ENCODE measurements around the gene MFNG.
"Not testable (repeated sequence)": the region's sequence is repeated elsewhere in the genome, so short reads cannot be mapped to it uniquely, and the experiment has no call there.

The MFNG gene

DNA sequence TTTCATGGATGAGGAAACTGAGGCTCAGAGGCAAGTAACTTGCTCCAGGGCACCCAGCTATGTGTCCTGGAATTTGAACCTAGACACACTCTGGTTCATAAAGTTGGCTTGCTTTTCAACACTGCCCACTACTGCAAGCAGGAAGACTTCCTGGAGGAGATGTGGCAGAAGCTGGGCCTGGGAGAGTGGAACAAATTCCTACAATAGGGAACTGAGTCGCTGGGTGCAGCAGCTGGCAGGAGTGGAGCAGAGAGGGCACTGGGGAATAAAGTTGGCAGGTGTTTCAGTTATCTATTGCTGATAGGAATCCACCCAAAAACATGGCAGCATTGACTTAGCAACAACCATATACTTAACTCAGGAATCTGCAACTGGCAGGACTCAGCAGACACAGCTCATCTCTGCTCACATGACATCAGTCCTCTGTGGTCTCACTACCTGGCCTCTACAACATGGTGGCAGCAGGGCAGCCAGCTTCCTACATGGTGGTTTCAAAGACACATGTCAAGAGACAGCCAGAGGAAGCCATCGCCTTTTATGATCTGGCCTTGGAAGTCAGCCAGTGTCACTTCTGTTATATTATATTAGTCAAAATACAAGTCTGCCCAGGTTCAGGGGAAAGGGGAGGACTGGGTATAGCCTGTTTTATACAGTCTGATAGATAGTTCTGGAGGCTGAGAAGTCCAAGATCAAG, 43.6 kb upstream of the MFNG start:
- H3F3A ChIP-seq (ENCODE audit: control insufficient read depth, insufficient read depth), result no peaks in the 10 kb centered on the region
- H4K20me1 ChIP-seq (ENCODE audit: control insufficient read depth, insufficient read depth, low read depth, low read length), result no peaks in the 10 kb centered on the region
- no peak for TF ChIP-seq EZH2phosphoT487 (IDR thresholded peaks at IDR 0.05; ENCODE audit: borderline replicate concordance, low read length)
- TF ChIP-seq, protein P1, sequence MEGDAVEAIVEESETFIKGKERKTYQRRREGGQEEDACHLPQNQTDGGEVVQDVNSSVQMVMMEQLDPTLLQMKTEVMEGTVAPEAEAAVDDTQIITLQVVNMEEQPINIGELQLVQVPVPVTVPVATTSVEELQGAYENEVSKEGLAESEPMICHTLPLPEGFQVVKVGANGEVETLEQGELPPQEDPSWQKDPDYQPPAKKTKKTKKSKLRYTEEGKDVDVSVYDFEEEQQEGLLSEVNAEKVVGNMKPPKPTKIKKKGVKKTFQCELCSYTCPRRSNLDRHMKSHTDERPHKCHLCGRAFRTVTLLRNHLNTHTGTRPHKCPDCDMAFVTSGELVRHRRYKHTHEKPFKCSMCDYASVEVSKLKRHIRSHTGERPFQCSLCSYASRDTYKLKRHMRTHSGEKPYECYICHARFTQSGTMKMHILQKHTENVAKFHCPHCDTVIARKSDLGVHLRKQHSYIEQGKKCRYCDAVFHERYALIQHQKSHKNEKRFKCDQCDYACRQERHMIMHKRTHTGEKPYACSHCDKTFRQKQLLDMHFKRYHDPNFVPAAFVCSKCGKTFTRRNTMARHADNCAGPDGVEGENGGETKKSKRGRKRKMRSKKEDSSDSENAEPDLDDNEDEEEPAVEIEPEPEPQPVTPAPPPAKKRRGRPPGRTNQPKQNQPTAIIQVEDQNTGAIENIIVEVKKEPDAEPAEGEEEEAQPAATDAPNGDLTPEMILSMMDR (IDR thresholded peaks at IDR 0.05; ENCODE audit: low read depth, low read length, poor library complexity, severe bottlenecking), result no peak
- H3K79me2 ChIP-seq (ENCODE audit: control insufficient read depth, low read length), result no peaks in the 10 kb centered on the region
- H3K27ac ChIP-seq (ENCODE audit: low read depth, low read length), result no peak overlapping the region
- no peaks in the 10 kb centered on the region for H3K4me1 ChIP-seq (ENCODE audit: control insufficient read depth, low read length)
- H3K9me2 ChIP-seq (replicated peaks; ENCODE audit: control insufficient read depth, low read length), result no peaks in the 10 kb centered on the region
- H3K9me3 ChIP-seq (ENCODE audit: control insufficient read depth, insufficient read depth, low read length), result no peaks in the 10 kb centered on the region
- no peak overlapping the region for H3K4me3 ChIP-seq (ENCODE audit: low read length)
- H3K36me3 ChIP-seq (ENCODE audit: control insufficient read depth, low read length), result no peaks in the 10 kb centered on the region
- H3K27me3 ChIP-seq (ENCODE audit: control insufficient read depth, low read length), result peaks cover 29% of the 10 kb centered on the region
- H3K4me2 ChIP-seq (ENCODE audit: low read length), result no peak overlapping the region

DNA sequence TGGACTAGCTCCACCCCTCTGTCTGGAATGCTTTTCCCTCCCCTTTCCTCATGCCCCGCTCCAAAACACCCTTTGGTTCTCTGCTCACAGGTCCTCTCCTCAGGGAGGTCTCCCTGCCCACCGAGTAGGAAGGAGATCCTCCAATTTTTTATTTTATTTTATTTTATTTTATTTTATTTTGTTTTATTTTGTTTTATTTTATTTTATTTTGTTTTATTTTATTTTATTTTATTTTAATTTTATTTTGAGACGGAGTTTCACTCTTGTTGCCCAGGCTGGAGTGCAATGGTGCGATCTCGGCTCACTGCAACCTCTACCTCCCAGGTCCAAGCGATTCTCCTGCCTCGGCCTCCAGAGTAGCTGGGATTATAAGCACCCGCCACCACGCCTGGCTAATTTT, 41.8 kb upstream of the MFNG start:
- not testable (repeated sequence) for H3F3A ChIP-seq (ENCODE audit: control insufficient read depth, insufficient read depth); H3K9me2 ChIP-seq (replicated peaks; ENCODE audit: control insufficient read depth, low read length); H3K9me3 ChIP-seq (ENCODE audit: control insufficient read depth, insufficient read depth, low read length); H3K27ac ChIP-seq (ENCODE audit: low read depth, low read length); H3K4me1 ChIP-seq (ENCODE audit: control insufficient read depth, low read length); H3K4me3 ChIP-seq (ENCODE audit: low read length); H3K79me2 ChIP-seq (ENCODE audit: control insufficient read depth, low read length); H3K36me3 ChIP-seq (ENCODE audit: control insufficient read depth, low read length); H4K20me1 ChIP-seq (ENCODE audit: control insufficient read depth, insufficient read depth, low read depth, low read length); H3K4me2 ChIP-seq (ENCODE audit: low read length)
- H3K27me3 ChIP-seq (ENCODE audit: control insufficient read depth, low read length), result peaks cover 18% of the 10 kb centered on the region

DNA sequence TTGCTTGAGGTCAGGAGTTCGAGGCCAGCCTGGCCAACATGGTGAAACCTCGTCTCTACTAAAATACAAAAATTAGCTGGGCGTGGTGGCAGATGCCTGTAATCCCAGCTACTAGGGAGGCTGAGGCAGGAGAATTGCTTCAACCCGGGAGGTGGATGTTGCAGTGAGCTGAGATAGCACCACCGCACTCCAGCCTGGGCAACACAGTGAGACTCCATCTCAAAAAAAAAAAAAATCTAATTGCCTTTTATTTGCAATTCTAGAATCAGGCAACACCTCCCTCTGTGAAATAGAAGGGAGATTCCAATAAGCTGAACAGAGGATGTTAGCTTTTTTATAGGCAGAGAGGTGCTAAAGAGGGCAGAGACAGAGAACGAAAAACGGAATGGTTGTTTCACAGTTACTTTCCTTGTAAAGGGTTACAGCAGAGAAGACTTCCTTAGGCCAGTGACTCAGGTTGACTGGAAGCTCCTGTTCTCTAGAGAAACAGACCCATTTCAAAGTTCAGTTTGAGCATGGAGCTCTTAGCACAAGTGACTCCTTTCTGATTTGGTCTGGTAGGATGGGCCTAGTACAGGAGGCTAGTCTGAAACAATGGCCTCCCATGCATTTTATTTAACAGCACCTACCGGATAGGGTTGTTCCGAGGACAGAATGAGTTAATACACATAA, 41.0 kb upstream of the MFNG start:
- H3K27me3 ChIP-seq (ENCODE audit: control insufficient read depth, low read length), result peaks cover 18% of the 10 kb centered on the region
- not testable (repeated sequence) for H3K4me1 ChIP-seq (ENCODE audit: control insufficient read depth, low read length); H3K9me2 ChIP-seq (replicated peaks; ENCODE audit: control insufficient read depth, low read length); H3K4me3 ChIP-seq (ENCODE audit: low read length); H3K36me3 ChIP-seq (ENCODE audit: control insufficient read depth, low read length); H3F3A ChIP-seq (ENCODE audit: control insufficient read depth, insufficient read depth); H3K4me2 ChIP-seq (ENCODE audit: low read length); H3K79me2 ChIP-seq (ENCODE audit: control insufficient read depth, low read length); H3K27ac ChIP-seq (ENCODE audit: low read depth, low read length); H4K20me1 ChIP-seq (ENCODE audit: control insufficient read depth, insufficient read depth, low read depth, low read length); H3K9me3 ChIP-seq (ENCODE audit: control insufficient read depth, insufficient read depth, low read length)

DNA sequence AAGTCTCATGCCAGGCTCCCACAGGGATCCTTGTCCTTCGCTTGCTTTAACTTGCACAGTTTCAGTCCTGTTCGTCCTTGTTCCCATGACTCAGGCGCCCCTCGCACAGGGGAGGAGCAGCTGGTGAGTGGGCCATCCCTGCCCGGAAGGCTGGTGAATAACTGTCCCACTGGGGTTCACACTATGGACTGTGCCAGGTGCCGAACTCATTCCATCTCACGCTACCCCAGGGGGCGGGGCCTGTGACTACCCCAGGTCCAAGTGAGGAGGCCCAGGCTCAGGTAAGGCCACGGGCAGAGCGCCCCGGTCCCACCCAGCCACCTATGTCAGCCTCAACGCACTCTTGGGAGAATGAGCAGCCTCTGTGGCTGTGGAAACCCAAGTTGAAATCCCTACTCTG, 40.2 kb upstream of the MFNG start:
- Histone ChIP-seq H3K27ac (ENCODE audit: low read depth, low read length) (no peak overlapping the region), H3K4me2 (ENCODE audit: low read length) (no peak overlapping the region), H3K27me3 (ENCODE audit: control insufficient read depth, low read length) (peaks cover 17% of the 10 kb centered on the region), H3F3A (ENCODE audit: control insufficient read depth, insufficient read depth) (no peaks in the 10 kb centered on the region), H3K79me2 (ENCODE audit: control insufficient read depth, low read length) (no peaks in the 10 kb centered on the region), H3K9me2 (replicated peaks; ENCODE audit: control insufficient read depth, low read length) (no peaks in the 10 kb centered on the region), H3K9me3 (ENCODE audit: control insufficient read depth, insufficient read depth, low read length) (no peaks in the 10 kb centered on the region), H3K4me1 (ENCODE audit: control insufficient read depth, low read length) (no peaks in the 10 kb centered on the region), H3K36me3 (ENCODE audit: control insufficient read depth, low read length) (no peaks in the 10 kb centered on the region), H3K4me3 (ENCODE audit: low read length) (no peak overlapping the region), H4K20me1 (ENCODE audit: control insufficient read depth, insufficient read depth, low read depth, low read length) (no peaks in the 10 kb centered on the region)
- TF ChIP-seq, protein P1 (IDR thresholded peaks at IDR 0.05; ENCODE audit: low read depth, low read length, poor library complexity, severe bottlenecking), result no peak
- TF ChIP-seq EZH2phosphoT487 (IDR thresholded peaks at IDR 0.05; ENCODE audit: borderline replicate concordance, low read length), result no peak

All from DOHH2 (cell line).